Neuron (in vitro differentiated cells): ENCODE data around the gene PLXNA3.

Experiments
- H2AFZ ChIP-seq: one replicate; pipeline ENCODE4 v1.6.1; 2013; ENCODE audit warnings: low read depth, mild to moderate bottlenecking, inconsistent platforms, low read length, moderate library complexity
- H3K27me3 ChIP-seq: one replicate; pipeline ENCODE4 v1.6.1; 2013; ENCODE audit warnings: low read length; ENCODE audit not compliant: insufficient read depth
- H3K36me3 ChIP-seq: one replicate; pipeline ENCODE4 v1.6.1; 2013; ENCODE audit warnings: low read length; ENCODE audit not compliant: insufficient read depth
- H3K4me1 ChIP-seq: one replicate; pipeline ENCODE4 v1.6.1; 2013; ENCODE audit warnings: low read length; ENCODE audit not compliant: insufficient read depth
- H3K4me3 ChIP-seq: 2 replicates; pipeline ENCODE4 v1.5.1; 2013; ENCODE audit warnings: mild to moderate bottlenecking, low read length, moderate library complexity
- H3K9me3 ChIP-seq: one replicate; pipeline ENCODE4 v1.6.1; 2013; ENCODE audit warnings: low read length

Gene PLXNA3

DNA sequence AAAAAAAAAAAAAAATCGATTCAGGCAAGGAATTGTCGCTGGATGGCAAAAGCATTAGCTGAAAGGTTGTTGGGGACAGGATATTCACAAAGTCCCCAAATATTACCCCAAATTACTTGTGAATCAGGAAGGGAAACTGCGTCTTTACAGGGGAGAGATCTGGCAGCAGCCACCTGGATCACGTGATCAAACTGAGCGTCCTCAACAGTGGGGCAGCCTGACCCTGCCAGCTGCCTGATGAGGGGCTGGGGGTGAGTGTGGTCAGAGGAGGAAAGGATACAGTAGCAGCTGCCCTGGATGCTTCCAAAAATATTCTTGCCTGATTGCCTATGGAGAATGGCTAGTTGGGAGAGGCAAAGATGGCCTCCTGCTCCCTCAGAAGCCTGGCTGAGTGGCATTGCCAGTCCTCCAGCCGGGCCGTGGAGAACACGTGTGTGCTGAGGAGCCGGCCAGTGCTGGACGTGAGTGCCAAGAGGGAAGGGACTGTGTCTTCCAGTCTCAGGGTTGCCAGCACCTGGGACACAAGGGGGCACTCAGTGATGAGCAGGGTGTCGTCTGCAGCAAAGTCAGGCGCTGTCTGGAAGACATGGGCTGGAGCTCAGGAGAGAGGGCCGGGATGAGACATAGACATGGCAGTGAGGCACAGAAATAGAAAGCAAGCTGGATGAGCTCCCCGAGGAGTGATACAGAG lies 24.0 kb downstream of the PLXNA3 start:
- H3K4me3 ChIP-seq, result no peak overlapping the region
- H3K4me1 ChIP-seq, result peaks cover 6% of the 10 kb centered on the region
- H3K36me3 ChIP-seq, result no peaks in the 10 kb centered on the region
- no peaks in the 10 kb centered on the region for H3K27me3 ChIP-seq
- H2AFZ ChIP-seq, result no peak overlapping the region
- H3K9me3 ChIP-seq, result no peaks in the 10 kb centered on the region

DNA sequence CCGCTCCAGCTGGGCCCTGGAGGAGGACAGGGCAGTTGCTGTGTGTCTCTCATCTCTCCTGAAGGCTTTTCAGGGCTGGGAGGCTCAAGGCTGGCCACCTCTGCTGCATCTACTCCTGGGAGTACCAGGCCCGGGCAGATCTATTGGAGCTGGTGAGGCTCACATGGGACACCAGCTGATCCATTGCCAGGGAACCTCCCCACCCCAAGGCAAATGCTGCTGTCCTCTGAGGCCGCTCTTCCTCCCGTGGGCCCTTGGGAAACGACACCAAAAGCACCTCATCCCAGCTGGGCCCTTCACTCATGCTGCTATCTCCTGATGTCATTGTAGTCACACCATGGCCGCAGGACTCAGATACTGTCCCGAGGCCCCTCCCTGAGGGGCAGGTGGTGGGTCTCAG lies 24.7 kb downstream of the PLXNA3 start:
- Histone ChIP-seq H2AFZ (no peak overlapping the region), H3K9me3 (no peaks in the 10 kb centered on the region), H3K4me1 (peaks cover 5% of the 10 kb centered on the region), H3K36me3 (no peaks in the 10 kb centered on the region), H3K4me3 (no peak overlapping the region), H3K27me3 (no peaks in the 10 kb centered on the region)

DNA sequence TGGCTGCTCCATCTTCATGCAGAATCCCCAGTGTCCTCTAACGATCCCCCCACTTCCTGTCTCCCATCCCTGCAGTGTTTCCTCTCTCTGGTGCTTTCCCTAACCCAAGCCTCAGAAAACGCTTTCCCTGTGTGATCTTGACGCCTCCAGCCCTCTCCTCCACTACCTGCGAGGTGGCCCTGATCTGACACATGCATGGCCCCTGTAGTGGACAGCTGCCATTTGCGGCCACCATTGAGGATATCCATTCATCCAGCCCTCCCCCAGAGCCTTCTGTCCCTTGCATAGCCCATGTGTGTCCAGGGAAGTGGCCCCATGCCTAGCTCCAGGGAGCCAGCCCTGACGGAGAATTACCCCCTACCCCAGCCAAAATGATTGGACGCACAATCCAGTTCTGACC lies 25.2 kb downstream of the PLXNA3 start:
- Histone ChIP-seq H3K4me3 (no peak overlapping the region), H3K9me3 (no peaks in the 10 kb centered on the region), H3K4me1 (no peaks in the 10 kb centered on the region), H3K27me3 (no peaks in the 10 kb centered on the region), H2AFZ (no peak overlapping the region), H3K36me3 (no peaks in the 10 kb centered on the region)

GRCh38 chrX:154484255-154485149 lies 26.4 kb downstream of the PLXNA3 start:
- Histone ChIP-seq H2AFZ (no peak overlapping the region), H3K4me3 (no peak overlapping the region), H3K4me1 (peaks cover 2% of the 10 kb centered on the region), H3K36me3 (no peaks in the 10 kb centered on the region), H3K9me3 (no peaks in the 10 kb centered on the region), H3K27me3 (no peaks in the 10 kb centered on the region)

DNA sequence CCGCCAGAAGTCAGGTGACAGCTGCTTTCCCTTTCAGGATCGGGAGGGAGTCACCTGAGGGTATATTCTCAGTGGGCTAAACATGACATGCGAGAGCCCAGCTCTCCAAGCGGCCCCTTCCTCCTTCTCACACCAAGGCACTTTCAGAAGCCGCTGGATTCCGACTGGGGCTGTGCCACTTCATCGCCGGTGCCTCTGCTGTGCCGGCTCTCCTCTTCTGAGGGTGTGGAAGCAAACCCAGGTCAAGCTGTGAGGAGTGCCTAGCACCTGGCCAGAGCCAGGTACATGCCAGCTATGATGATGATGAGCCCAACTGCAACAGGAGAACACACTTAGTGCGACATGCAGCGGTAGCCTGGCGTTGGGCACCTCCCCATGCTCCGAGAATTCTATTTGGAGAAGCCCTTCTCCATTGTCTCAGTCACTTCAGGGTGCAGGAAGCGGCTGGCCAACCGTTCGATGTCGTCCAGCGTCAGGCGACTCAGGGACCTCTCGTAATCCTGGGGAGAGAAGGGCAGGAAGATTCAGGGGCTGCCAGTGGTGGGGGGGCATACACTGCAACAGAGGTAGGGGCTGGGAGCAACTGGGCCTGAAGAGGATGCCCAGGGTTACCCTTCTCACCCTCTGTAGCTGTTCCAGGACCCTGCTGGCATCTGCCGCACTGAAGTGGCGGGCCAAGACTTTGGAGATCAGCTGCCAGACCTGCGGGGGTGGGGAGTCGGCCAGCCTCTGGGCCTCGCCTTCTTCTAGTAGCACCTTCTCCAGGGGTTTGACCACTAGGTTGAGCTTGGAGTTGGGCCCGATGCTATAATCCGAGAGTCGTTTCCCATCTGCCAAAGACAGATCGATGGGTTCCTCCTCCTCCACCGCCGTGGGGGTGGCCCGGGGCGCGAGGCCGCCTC lies 27.3 kb downstream of the PLXNA3 start:
- no peaks in the 10 kb centered on the region for H3K9me3 ChIP-seq
- peaks cover 5% of the 10 kb centered on the region for H3K4me1 ChIP-seq
- no peak overlapping the region for H2AFZ ChIP-seq
- H3K4me3 ChIP-seq, result no peak overlapping the region
- no peaks in the 10 kb centered on the region for H3K27me3 ChIP-seq
- H3K36me3 ChIP-seq, result no peaks in the 10 kb centered on the region

- Histone ChIP-seq H3K4me3 (no peak overlapping the region), H3K4me1 (peaks cover 5% of the 10 kb centered on the region), H3K36me3 (no peaks in the 10 kb centered on the region), H3K27me3 (no peaks in the 10 kb centered on the region), H2AFZ (no peak overlapping the region), H3K9me3 (no peaks in the 10 kb centered on the region)
These were observed 27.9 kb downstream of the PLXNA3 start for GRCh38 chrX:154486052-154486395.

DNA sequence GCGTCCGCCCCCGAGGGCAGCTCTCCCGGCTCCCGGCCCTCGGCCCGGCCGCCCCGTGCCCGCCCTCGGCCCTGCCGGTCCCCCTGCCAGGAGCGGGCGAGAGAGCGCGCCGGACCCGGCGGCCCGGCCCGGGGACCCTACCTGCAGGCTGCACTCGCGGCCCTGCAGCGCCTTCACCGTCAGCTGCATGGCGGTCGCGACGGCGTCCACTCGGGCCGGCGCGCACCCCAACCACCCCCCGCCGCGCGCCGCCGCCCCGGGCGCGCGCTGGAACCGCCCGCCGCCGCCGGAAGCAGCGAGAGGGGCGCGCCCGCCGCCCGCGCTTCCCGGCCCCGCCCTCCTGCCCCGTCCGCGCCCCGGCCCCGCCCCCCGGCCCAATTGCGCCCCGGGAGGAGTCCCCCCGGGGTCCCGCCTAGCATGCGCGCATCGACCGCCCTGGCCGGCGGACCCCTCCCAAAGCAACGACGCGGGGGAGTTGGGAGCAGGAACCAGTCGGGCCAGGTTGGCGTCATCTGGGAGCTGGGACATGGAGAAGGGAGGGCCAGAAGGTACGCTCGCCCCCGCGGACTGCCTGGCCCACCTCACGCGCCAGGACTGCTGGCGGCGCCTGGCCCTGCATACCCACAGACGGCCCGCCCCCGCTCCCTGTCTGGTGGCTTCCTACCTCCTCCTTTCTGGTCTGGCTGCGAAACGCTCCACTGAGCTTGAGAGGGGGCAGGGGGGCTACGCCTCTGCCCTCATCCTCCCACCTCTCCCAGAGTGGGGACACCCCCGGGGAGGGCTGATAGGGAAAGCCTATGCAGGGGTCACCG lies 28.5 kb downstream of the PLXNA3 start, which contains the start of gene UBL4A:
UBL4A (minus strand) TSS at position 220 of the 812 bp plus-strand sequence; CDS start at position 189, 31 bp downstream.
- Histone ChIP-seq H3K4me3 (no peak within 1 kb of the TSS), H3K36me3 (no peaks in the 10 kb centered on the region), H3K4me1 (peaks cover 5% of the 10 kb centered on the region), H3K27me3 (no peaks in the 10 kb centered on the region), H2AFZ (no peak within 1 kb of the TSS), H3K9me3 (no peaks in the 10 kb centered on the region)

- Histone ChIP-seq H3K27me3 (no peaks in the 10 kb centered on the region), H3K9me3 (no peaks in the 10 kb centered on the region), H3K4me1 (peaks cover 5% of the 10 kb centered on the region), H2AFZ (no peak overlapping the region), H3K36me3 (no peaks in the 10 kb centered on the region), H3K4me3 (no peak overlapping the region)
These were observed 29.6 kb downstream of the PLXNA3 start for GRCh38 chrX:154487518-154488290.

- Histone ChIP-seq H2AFZ (no peak overlapping the region), H3K36me3 (no peaks in the 10 kb centered on the region), H3K4me3 (no peak overlapping the region), H3K9me3 (no peaks in the 10 kb centered on the region), H3K27me3 (peaks cover 2% of the 10 kb centered on the region), H3K4me1 (peaks cover 5% of the 10 kb centered on the region)
These were observed 30.4 kb downstream of the PLXNA3 start for GRCh38 chrX:154488336-154489075.

GRCh38 chrX:154489182-154489581 lies 31.1 kb downstream of the PLXNA3 start:
- H2AFZ ChIP-seq, result no peak overlapping the region
- H3K4me3 ChIP-seq, result no peak overlapping the region
- H3K9me3 ChIP-seq, result no peaks in the 10 kb centered on the region
- H3K4me1 ChIP-seq, result peaks cover 5% of the 10 kb centered on the region
- H3K27me3 ChIP-seq, result peaks cover 2% of the 10 kb centered on the region
- no peaks in the 10 kb centered on the region for H3K36me3 ChIP-seq

- Histone ChIP-seq H3K9me3 (no peaks in the 10 kb centered on the region), H3K36me3 (no peaks in the 10 kb centered on the region), H3K27me3 (peaks cover 2% of the 10 kb centered on the region), H3K4me3 (peak overlapping the region; percentile 59), H2AFZ (no peak overlapping the region), H3K4me1 (peaks cover 5% of the 10 kb centered on the region)
These were observed 31.9 kb downstream of the PLXNA3 start for GRCh38 chrX:154490021-154490413.
